GM23248 (cell line): ENCODE data around the gene CHMP4A.

ENCODE experiments used
- EZH2 ChIP-seq: fragments of 200-600 bp; sonication (generic); IDR thresholded peaks from 2 replicates; pipeline ENCODE4 v1.6.1; 2018; ENCODE audit warnings: antibody characterized with exemption, mild to moderate bottlenecking; ENCODE audit not compliant: insufficient read depth, poor library complexity, severe bottlenecking
- EZH2phosphoT487 ChIP-seq: fragments of 200-600 bp; sonication (generic); IDR thresholded peaks from 2 replicates; pipeline ENCODE4 v1.6.1; 2018; ENCODE audit warnings: antibody characterized with exemption, moderate library complexity, mild to moderate bottlenecking, low read depth; ENCODE audit not compliant: insufficient read depth

- TF ChIP-seq EZH2 (no peak), EZH2phosphoT487 (no peak)
Measured at GRCh38 chr14:24181371-24182077, 31.8 kb downstream of the CHMP4A start.
